ACHN (cell line): ENCODE measurements around the gene COL6A5.
"Not testable (repeated sequence)": the region's sequence is repeated elsewhere in the genome, so short reads cannot be mapped to it uniquely, and the experiment has no call there.

Experiments used
- DNase-seq: peaks from one replicate; pipeline ENCODE4 v3.0.0-alpha.2; 2015
- in situ Hi-C: cut with HindIII; loops from 2 replicates; pipeline ENCODE4 v1.10.0; 2017; ENCODE audit warnings: low sequenced_read_pairs, low pct_ligation_motif_present, low pct_unique_long_range_greater_than_20kb

The COL6A5 gene

DNA sequence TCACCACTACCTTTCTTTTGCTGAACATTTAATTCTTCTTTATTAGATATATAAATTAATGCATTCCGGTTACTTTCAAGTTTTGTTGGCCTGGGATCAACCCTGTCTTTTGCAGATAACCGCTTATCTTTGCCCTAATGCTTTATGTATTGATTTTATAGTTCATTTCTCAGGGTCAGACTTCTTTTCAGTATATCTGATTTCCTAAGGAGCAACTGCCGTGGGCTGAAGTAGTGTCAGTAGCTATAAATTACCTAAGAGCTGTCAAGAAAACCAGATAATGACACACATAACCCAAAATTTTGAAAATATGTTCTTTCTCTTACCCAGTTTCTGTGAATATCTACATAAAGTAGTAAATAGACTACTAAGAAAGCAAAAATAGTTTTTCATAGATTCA lies 38.0 kb downstream of the COL6A5 start:
- DNase-seq: no peak
- in situ Hi-C loops: no loop called here

DNA sequence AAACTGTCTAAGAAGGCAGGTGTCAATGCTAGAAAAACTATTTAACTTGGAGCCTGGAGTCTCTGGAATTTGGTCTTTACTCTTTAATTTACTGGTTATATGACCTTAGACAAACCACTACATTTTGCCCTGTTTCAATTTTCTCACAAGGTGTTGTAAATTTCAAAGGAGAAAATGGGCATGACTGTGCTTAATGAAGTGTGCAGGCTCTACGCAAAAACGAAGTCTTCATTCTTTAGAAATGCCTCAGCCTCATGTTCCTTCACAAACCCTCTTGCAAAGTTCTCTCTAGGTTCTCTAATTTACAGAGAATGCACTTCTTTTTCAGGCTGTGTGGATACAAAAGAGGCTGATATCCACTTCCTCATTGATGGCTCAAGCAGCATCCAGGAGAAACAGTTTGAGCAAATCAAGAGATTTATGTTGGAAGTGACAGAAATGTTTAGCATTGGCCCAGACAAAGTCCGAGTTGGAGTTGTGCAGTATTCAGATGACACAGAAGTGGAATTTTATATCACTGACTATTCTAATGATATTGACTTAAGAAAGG lies 39.1 kb downstream of the COL6A5 start:
- in situ Hi-C loops: no loop called here
- DNase-seq: no peak

- DNase-seq: peak; percentile 19
- in situ Hi-C loops: no loop called here
These were observed 41.3 kb downstream of the COL6A5 start for GRCh38 chr3:130386604-130387263.

DNA sequence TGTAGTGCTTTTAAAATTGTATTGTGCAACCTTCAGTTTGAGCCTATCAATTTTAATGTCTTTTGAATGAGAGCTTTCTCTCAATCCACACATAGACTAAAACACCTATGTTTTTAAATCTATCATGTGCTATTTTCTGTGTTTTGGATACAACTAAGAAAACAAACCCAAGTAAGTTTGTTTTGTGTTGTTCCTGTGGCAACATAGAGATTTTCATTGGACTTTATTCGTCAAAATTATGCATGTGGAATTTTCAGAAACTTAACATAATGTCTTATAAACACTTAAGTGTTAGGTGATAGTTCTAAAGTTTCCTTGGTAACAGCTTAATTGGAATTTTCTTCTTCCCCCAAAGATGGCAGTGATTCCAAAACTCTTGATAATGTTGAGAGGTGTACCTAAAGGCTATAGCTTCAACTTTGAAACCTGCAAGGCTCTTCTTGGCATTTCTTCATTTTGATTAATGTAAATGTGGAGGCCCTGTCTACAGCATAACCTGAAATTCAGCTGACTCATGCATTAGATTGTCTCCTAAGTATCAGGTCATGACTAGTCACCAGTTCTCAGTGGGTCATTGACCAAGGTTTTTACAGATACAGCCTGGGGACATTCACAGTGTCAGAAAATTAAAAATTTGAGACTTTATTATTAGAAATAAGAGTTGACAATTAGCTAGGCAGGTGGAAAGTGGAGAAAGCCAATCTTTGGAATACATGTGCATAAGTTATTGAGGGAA lies 44.4 kb downstream of the COL6A5 start:
- in situ Hi-C loops: no loop called here
- DNase-seq: no peak

DNA sequence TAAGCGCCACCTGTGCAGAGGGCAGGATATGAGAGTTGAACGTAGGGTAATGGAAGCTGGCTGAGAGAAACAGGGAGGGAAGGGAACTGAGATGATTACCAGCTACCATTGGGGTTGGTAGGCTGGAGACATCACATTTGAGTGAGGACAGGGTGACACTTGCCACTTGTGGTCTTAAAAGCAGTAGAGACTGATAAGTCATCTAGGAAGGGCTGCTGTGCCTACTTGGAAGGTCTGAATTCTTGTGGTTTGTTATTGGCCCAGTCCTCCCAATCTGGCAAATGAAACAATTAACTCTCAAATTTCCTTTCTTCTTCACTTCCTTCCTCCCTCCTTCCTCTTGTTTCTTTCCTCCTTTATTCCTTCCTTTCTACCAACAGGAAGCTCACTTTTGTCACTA lies 46.8 kb downstream of the COL6A5 start:
- in situ Hi-C loops: no loop called here
- no peak for DNase-seq

DNA sequence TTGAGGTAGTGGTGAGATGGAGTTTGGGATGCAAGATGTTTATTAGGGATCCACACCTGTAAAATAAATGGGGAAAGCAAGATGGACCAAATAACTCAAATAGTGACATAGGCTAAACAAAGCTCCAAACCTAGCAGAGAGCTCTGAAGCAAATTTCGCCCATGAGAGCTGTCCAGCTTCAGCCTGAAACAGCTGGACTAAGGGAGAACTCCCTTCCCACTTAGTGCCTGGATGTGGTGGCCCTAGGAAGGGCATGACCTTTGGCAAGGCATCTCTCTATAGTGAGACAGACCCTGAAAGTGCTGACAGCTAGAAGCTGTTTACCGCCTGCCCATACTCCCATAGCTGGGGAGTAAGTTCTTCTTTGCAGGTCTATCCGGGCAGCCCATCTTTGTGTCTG lies 48.1 kb downstream of the COL6A5 start:
- in situ Hi-C loops: no loop called here
- DNase-seq: no peak

DNA sequence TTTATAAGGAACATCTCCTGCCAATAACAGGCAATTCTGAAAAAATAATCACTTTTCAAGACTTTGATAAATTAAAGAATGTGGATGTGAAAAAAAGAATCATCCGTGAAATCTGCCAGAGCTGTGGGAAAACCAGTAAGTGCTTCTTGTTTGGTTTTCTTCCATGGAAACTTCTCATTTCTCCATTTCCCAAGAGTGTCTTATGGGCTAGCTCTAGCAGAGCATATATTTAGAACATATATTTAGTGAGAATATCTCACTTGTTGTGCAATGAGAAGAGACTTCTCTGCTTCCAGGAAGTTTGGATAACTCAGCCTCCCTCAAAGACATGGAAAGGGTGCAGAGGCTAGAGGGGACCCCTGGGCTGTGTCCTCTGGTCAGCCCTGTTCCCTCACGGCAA lies 49.9 kb downstream of the COL6A5 start:
- in situ Hi-C loops: no loop called here
- no peak for DNase-seq

DNA sequence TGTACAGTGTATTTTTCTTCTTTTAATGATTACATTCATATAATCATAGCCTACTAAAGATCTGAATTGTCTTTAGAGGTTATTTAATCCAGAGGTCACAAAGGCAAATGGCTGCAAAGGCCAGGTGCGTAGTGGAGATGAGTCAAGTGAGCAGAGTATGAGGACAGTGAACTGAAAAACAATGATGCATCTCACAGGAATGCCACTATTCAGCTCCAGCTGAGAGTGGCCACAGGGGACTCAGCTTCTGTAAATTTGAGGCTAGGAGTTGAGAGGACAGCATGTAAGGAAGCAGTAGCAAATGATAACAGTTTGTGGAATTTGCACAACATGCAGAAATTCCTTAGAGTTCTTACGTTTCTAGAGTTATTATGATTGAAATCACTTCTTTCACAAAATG lies 50.4 kb downstream of the COL6A5 start:
- DNase-seq: peak; percentile 67
- in situ Hi-C loops: no loop called here

DNA sequence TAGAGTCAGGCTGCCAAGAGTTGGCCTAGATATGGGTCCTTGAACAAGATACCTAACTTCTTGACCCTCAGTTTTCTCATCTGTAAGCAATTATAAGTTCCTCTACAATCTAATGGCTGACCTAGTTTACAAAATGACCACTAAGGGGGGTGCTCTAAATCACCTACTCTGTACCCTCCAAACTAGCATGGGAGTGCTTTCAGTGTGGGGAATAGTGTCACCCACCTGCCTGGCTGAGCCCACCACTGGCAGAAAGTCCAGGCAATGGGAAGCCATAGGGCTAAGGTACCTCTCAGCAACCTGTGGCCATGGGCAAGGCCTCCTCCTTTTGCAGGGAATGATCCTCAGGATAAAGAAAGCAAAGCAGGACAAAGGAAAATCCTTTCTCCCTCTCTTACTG lies 58.9 kb downstream of the COL6A5 start:
- in situ Hi-C loops: no loop called here
- no peak for DNase-seq

DNA sequence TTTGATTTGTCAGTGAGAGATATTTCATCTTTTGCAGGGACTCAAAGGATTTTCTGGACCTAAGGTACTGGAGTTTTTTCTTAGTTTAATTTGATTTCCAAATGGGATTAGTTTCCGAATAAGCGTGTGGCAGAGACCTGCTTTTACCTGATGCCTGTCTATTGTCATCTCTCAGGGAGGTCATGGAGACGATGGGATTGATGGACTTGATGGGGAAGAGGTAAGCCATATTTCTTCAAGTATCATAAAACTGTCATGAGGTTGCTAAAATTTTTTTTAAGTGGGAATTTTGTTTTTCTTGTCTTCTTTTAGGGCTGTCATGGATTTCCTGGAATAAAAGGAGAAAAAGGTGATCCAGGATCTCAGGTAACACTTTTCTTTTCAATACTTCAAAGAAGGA lies 60.5 kb downstream of the COL6A5 start:
- DNase-seq: no peak
- in situ Hi-C loops: no loop called here

- DNase-seq, in situ Hi-C loops: not testable (repeated sequence)
These were observed 62.8 kb downstream of the COL6A5 start for GRCh38 chr3:130408253-130408652.

GRCh38 chr3:130411320-130411719 lies 65.8 kb downstream of the COL6A5 start:
- DNase-seq: no peak
- in situ Hi-C loops: no loop called here

- in situ Hi-C loops: no loop called here
- no peak for DNase-seq
These were observed 67.6 kb downstream of the COL6A5 start for GRCh38 chr3:130412991-130413560.

- DNase-seq: no peak
- in situ Hi-C loops: no loop called here
These were observed 69.0 kb downstream of the COL6A5 start for GRCh38 chr3:130414457-130414856.

DNA sequence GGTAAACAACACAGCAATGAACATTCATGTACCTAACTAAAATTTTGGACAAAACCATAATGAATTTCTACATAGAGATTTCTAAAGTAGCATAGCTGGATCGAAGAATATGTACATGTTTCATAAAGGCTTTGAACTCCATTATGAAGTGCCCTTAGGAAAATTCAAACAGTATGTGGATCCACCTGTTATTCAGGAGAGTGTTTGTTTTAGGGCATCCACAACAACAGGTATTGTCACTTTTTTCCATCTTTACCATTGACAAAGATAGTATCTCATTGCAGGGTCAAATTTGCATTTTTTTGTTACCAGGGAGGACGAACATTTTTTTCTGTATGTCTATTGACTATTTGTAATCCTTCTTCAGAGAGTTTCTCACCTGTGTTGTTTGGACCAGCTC lies 75.0 kb downstream of the COL6A5 start:
- in situ Hi-C loops: no loop called here
- no peak for DNase-seq

GRCh38 chr3:130423064-130423463 lies 77.6 kb downstream of the COL6A5 start:
- no peak for DNase-seq
- in situ Hi-C loops: no loop called here

DNA sequence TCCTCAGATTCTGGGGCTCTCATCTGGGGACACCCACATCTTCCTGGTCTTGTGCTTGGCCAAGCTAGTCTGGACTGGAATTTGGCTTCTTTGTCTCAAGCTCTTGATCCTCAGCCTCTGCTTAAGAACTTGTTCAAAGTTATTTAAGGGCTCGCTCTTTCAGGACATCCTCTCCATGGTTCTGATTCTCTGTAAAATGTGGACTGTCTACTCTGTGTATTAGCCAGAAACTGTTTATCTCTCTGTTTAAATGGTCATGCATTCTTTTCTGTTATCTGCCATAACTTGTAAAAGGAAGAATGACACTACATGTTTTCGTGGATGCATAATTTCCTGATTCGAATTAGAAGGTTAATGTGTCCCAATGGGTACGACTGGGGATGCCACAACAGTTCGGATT lies 79.4 kb downstream of the COL6A5 start:
- in situ Hi-C loops: no loop called here
- DNase-seq: no peak

DNA sequence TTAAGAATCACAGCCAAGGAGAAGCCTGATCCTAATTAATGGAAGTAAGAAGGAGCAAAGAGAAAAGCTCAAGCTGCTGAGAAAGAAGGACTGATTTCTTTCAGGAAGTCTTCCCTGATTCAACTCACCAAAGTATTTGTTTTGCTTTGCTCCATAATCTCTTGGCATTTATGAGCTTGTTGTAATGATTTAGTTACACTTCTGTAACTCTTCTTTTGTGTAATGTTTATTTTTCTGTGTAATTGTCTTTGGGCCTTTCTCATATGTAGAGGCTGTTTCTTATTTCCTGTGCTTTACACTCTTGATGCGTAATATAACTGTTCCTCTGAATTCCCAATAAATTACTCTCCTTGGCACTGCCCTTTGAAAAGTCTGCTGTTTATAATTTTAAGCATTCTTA lies 80.0 kb downstream of the COL6A5 start:
- DNase-seq: no peak
- in situ Hi-C loops: no loop called here

DNA sequence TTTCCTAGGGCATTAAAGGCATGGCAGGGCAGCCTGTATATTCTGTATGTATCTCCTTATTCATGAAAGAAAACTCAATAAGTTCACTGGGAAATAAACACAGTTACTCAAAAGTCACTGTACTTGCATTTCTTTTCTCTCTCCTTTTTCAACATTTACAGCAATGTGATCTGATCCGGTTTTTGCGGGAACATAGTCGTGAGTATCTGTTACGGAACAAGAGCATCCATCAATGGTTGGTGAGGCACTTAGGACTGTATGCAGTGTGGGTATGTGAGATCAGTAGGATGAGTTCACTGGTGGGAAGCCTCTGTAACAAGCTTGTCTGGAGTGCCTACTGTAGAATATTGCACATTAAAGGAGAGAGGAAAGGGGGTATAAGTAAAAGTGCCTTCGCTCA lies 80.7 kb downstream of the COL6A5 start:
- in situ Hi-C loops: no loop called here
- DNase-seq: no peak
